Liver (tissue), 9 donors: ENCODE results near the gene HSD17B12. TPM values are rescaled to one million over a fixed set of nuclear protein-coding genes. Genes with fewer than 3 reads are reported as not detected.

Experiments
- DNase-seq: peaks from one replicate; pipeline ENCODE4 v3.0.0-alpha.2; 2017; ENCODE audit warnings: low spot score
- H3K27ac ChIP-seq, 2 donors: one replicate each; pipeline ENCODE4 v1.7.0; 2013; ENCODE audit warnings: inconsistent platforms in 2 of 2, low read length in 2 of 2, control low read depth in 1 of 2, low read depth in 1 of 2, mild to moderate bottlenecking in 1 of 2
- H3K27me3 ChIP-seq, 4 donors: one replicate each; pipeline versions ENCODE4 v1.6.1 to v1.7.0; 2013; ENCODE audit warnings: low read length in 3 of 4, inconsistent platforms in 1 of 4, mild to moderate bottlenecking in 1 of 4, moderate library complexity in 1 of 4; ENCODE audit not compliant: control insufficient read depth in 4 of 4, insufficient read depth in 4 of 4
- H3K36me3 ChIP-seq, 4 donors: one replicate each; pipeline versions ENCODE4 v1.6.1 to v1.7.0; 2013; ENCODE audit warnings: low read length in 3 of 4, mild to moderate bottlenecking in 3 of 4, low read depth in 1 of 4, moderate library complexity in 1 of 4; ENCODE audit not compliant: control insufficient read depth in 4 of 4, insufficient read depth in 3 of 4
- H3K4me1 ChIP-seq, 4 donors: one replicate each; pipeline versions ENCODE4 v1.6.1 to v1.7.0; 2013; ENCODE audit warnings: low read length in 3 of 4, mild to moderate bottlenecking in 3 of 4, moderate library complexity in 1 of 4; ENCODE audit not compliant: control insufficient read depth in 4 of 4, insufficient read depth in 4 of 4
- H3K4me3 ChIP-seq, 3 donors: one replicate each; pipeline versions ENCODE4 v1.6.1 to v1.7.0; 2013; ENCODE audit warnings: low read length in 3 of 3, control low read depth in 1 of 3, low read depth in 1 of 3, mild to moderate bottlenecking in 1 of 3
- H3K9ac ChIP-seq, 2 donors: one replicate each; pipeline ENCODE4 v1.7.0; 2013; ENCODE audit warnings: low read length in 2 of 2, mild to moderate bottlenecking in 2 of 2, moderate library complexity in 2 of 2, control low read depth in 1 of 2, low read depth in 1 of 2
- H3K9me3 ChIP-seq, 4 donors: one replicate each; pipeline versions ENCODE4 v1.6.1 to v1.7.0; 2013; ENCODE audit warnings: low read length in 3 of 4; ENCODE audit not compliant: control insufficient read depth in 4 of 4
- FOXA1 ChIP-seq: IDR thresholded peaks from 2 replicates; pipeline ENCODE4 v1.6.1; 2016; ENCODE audit warnings: antibody characterized with exemption
- FOXA2 ChIP-seq: IDR thresholded peaks from 2 replicates; pipeline ENCODE4 v1.6.1; 2016; ENCODE audit warnings: antibody characterized with exemption
- GABPA ChIP-seq, 2 donors: IDR thresholded peaks in 1 of 2; conservative IDR thresholded peaks in 1 of 2; 2 replicates each; pipeline ENCODE4 v1.6.1; 2016; ENCODE audit warnings: antibody characterized with exemption in 2 of 2, mild to moderate bottlenecking in 1 of 2, moderate library complexity in 1 of 2
- HNF4A ChIP-seq, 2 donors: conservative IDR thresholded peaks; 2 replicates each; pipeline ENCODE4 v1.6.1; 2016; ENCODE audit warnings: antibody characterized with exemption in 2 of 2, mild to moderate bottlenecking in 2 of 2
- HNF4G ChIP-seq: IDR thresholded peaks from 2 replicates; pipeline ENCODE4 v1.6.1; 2016; ENCODE audit warnings: antibody characterized with exemption
- JUND ChIP-seq, 2 donors: IDR thresholded peaks; 2 replicates each; pipeline ENCODE4 v1.6.1; 2016; ENCODE audit warnings: antibody characterized with exemption in 2 of 2
- NR2F2 ChIP-seq: IDR thresholded peaks from 2 replicates; pipeline ENCODE4 v1.6.1; 2016; ENCODE audit warnings: antibody characterized with exemption
- RAD21 ChIP-seq, 2 donors: IDR thresholded peaks; 2 replicates each; pipeline ENCODE4 v1.6.1; 2016; ENCODE audit warnings: antibody characterized with exemption in 2 of 2, mild to moderate bottlenecking in 2 of 2
- RXRA ChIP-seq, 2 donors: IDR thresholded peaks; 2 replicates each; pipeline ENCODE4 v1.6.1; 2017 to 2018; ENCODE audit warnings: antibody characterized with exemption in 2 of 2, mild to moderate bottlenecking in 1 of 2
- SP1 ChIP-seq: IDR thresholded peaks from 2 replicates; pipeline ENCODE4 v1.6.1; 2018; ENCODE audit warnings: antibody characterized with exemption, mild to moderate bottlenecking
- TAF1 ChIP-seq: conservative IDR thresholded peaks from 2 replicates; pipeline ENCODE4 v1.6.1; 2016; ENCODE audit warnings: antibody characterized with exemption, mild to moderate bottlenecking
- YY1 ChIP-seq: IDR thresholded peaks from 2 replicates; pipeline ENCODE4 v1.6.1; 2016; ENCODE audit warnings: antibody characterized with exemption, mild to moderate bottlenecking
- WGBS: extraction: QIAGEN DNeasy Blood & Tissue Kit; methylation state at CpG from one replicate; pipeline ENCODE4 v1.1.7; 2013; 5-methylcytosine and 5-hydroxymethylcytosine counted together
- polyA plus RNA-seq, 2 donors: library from polyadenylated mRNA; stranded (reverse) in 1 of 2; unstranded in 1 of 2; fragments of 200-250 nt in 1 of 2; fragments of >200 nt in 1 of 2; fragmentation: Nextera tagmentation in 1 of 2; extraction: Ambion mirVana in 1 of 2; gene quantifications; one replicate each; pipeline versions ENCODE4 v1.2.1 to v1.2.3, GENCODE V29; 2013 to 2015
- total RNA-seq, 2 donors: library from RNA; depleted of rRNA; stranded (reverse); fragments of >200 nt; gene quantifications; one replicate each; pipeline ENCODE4 v1.2.3, GENCODE V29; 2014
- TF ChIP-seq, protein P1 (sequence below): IDR thresholded peaks from 2 replicates; pipeline ENCODE4 v1.6.1; 2016; ENCODE audit warnings: antibody characterized with exemption
- TF ChIP-seq, protein P2 (sequence below): fragments of 150-350 bp; IDR thresholded peaks from 2 replicates; pipeline ENCODE4 v1.5.1; 2017; ENCODE audit warnings: improper control_type of control experiment, low read depth, low read length; ENCODE audit not compliant: missing input control
- TF ChIP-seq, protein P3 (sequence below): IDR thresholded peaks from 2 replicates; pipeline ENCODE4 v1.6.1; 2016; ENCODE audit warnings: antibody characterized with exemption
- TF ChIP-seq, protein P4 (sequence below): IDR thresholded peaks from 2 replicates; pipeline ENCODE4 v1.6.1; 2016; ENCODE audit warnings: antibody characterized with exemption
- donor health status: healthy.
- donor health status: healthy.
- donor health status: healthy.
- donor health status: healthy.
- donor health status: healthy.

HSD17B12 gene
- total and polyA plus RNA-seq, 4 donors: 50.3 to 126 (median 68.3) TPM

DNA sequence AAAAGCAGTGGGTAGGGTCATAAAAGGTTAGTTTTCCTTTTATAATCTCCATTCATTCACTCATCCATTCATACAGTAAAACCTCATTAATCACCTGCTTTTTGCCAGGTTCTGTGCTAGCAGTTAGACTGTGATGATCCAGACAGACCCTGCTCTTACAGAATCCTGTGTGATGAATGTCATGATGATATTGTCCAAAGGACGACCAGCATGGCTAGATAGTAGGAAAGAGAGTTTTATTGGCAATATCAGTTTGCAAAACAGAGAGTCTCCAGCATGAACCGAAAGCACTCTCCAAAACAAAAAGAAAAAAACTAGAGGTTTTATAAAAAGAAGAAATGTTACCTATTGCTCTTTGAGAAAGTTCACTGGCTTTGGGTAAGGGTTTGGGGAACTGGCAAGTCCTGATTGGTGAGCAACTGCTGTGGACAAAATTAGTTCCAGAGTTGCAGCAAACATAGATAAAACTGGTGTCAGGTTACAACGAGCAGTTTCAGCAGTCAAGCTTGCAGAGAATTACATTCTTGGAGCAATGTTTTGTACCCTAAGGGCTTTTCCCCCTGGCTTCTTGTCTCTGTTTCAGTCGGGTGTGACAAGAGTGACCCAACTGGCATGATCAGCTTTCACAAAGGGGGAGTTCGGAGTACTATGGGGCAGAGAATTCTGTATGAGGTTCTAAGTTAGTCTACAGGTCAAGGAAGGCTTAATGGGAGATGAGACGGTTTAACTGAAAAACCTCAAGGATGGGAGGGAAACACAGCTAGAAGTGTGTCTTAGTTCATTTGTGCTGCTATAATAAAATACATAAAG lies 58.3 kb downstream of the HSD17B12 start:
- TF ChIP-seq GABPA (IDR thresholded peaks at IDR 0.05 in 1 of 2, conservative IDR thresholded peaks at IDR 0.05 in 1 of 2): no peak
- TF ChIP-seq, protein P1, sequence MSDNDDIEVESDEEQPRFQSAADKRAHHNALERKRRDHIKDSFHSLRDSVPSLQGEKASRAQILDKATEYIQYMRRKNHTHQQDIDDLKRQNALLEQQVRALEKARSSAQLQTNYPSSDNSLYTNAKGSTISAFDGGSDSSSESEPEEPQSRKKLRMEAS: no peak
- TF ChIP-seq HNF4A (conservative IDR thresholded peaks at IDR 0.05): no peak
- no peak for TF ChIP-seq RXRA (IDR thresholded peaks at IDR 0.05)
- TF ChIP-seq, protein P2, sequence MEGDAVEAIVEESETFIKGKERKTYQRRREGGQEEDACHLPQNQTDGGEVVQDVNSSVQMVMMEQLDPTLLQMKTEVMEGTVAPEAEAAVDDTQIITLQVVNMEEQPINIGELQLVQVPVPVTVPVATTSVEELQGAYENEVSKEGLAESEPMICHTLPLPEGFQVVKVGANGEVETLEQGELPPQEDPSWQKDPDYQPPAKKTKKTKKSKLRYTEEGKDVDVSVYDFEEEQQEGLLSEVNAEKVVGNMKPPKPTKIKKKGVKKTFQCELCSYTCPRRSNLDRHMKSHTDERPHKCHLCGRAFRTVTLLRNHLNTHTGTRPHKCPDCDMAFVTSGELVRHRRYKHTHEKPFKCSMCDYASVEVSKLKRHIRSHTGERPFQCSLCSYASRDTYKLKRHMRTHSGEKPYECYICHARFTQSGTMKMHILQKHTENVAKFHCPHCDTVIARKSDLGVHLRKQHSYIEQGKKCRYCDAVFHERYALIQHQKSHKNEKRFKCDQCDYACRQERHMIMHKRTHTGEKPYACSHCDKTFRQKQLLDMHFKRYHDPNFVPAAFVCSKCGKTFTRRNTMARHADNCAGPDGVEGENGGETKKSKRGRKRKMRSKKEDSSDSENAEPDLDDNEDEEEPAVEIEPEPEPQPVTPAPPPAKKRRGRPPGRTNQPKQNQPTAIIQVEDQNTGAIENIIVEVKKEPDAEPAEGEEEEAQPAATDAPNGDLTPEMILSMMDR: no peak
- no peak for TF ChIP-seq FOXA1
- TF ChIP-seq TAF1: no peak
- TF ChIP-seq, protein P3, sequence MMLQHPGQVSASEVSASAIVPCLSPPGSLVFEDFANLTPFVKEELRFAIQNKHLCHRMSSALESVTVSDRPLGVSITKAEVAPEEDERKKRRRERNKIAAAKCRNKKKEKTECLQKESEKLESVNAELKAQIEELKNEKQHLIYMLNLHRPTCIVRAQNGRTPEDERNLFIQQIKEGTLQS: no peak
- no peak for TF ChIP-seq JUND (IDR thresholded peaks at IDR 0.05)
- no peak for TF ChIP-seq RAD21 (IDR thresholded peaks at IDR 0.05)
- no peak for TF ChIP-seq FOXA2
- TF ChIP-seq SP1: no peak
- TF ChIP-seq NR2F2: no peak
- TF ChIP-seq, protein P4, sequence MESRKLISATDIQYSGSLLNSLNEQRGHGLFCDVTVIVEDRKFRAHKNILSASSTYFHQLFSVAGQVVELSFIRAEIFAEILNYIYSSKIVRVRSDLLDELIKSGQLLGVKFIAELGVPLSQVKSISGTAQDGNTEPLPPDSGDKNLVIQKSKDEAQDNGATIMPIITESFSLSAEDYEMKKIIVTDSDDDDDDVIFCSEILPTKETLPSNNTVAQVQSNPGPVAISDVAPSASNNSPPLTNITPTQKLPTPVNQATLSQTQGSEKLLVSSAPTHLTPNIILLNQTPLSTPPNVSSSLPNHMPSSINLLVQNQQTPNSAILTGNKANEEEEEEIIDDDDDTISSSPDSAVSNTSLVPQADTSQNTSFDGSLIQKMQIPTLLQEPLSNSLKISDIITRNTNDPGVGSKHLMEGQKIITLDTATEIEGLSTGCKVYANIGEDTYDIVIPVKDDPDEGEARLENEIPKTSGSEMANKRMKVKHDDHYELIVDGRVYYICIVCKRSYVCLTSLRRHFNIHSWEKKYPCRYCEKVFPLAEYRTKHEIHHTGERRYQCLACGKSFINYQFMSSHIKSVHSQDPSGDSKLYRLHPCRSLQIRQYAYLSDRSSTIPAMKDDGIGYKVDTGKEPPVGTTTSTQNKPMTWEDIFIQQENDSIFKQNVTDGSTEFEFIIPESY: no peak
- TF ChIP-seq HNF4G: no peak
- TF ChIP-seq YY1: no peak
- no peaks in the 10 kb centered on the region for H3K9me3 ChIP-seq
- DNase-seq: no peak
- WGBS: 60% methylated on average over 6 of the region's 6 CpGs
- H3K4me1 ChIP-seq: peaks cover 0 to 4% (median 2%) of the 10 kb centered on the region in 4 donors
- H3K36me3 ChIP-seq: peaks cover 0 to 6% (median 2%) of the 10 kb centered on the region in 4 donors
- H3K27ac ChIP-seq: no peak overlapping the region
- no peaks in the 10 kb centered on the region for H3K27me3 ChIP-seq
- no peak overlapping the region for H3K9ac ChIP-seq
- H3K4me3 ChIP-seq: no peak overlapping the region

DNA sequence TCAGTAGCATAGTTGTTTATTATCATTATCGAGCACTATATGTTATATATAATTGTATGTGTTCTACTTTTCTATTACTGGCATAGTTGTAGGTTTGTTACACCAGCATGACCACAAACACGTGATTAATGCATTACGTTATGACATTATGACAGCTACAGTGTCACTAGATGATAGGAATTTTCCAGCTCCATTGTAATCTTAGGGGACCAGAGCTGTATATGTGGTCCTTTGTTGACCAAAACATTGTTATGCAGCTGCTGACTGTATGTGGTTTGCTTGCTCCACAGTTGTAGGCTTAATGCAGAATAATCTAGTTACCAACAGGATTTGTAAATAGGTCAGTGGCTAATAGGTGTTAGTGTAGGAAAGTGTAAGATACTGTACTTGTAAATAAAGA lies 66.1 kb downstream of the HSD17B12 start:
- no peak overlapping the region for H3K9ac ChIP-seq
- no peaks in the 10 kb centered on the region for H3K9me3 ChIP-seq
- no peaks in the 10 kb centered on the region for H3K4me1 ChIP-seq
- no peak for DNase-seq
- H3K4me3 ChIP-seq: no peak overlapping the region
- H3K27ac ChIP-seq: no peak overlapping the region
- WGBS: 97% methylated on average over 3 of the region's 3 CpGs
- no peak for TF ChIP-seq HNF4G
- H3K36me3 ChIP-seq: no peaks in the 10 kb centered on the region
- H3K27me3 ChIP-seq: no peaks in the 10 kb centered on the region
